HEK293T (cell line): ENCODE data around the gene TYRO3.

Experiments
- NFRKB ChIP-seq: fragments of 450-650 bp; IDR thresholded peaks from 2 replicates; pipeline ENCODE4 v1.6.1; 2016; ENCODE audit warnings: mild to moderate bottlenecking, moderate library complexity
- SP1 ChIP-seq: fragments of 450-650 bp; IDR thresholded peaks from 2 replicates; pipeline ENCODE4 v1.6.1; 2017

DNA sequence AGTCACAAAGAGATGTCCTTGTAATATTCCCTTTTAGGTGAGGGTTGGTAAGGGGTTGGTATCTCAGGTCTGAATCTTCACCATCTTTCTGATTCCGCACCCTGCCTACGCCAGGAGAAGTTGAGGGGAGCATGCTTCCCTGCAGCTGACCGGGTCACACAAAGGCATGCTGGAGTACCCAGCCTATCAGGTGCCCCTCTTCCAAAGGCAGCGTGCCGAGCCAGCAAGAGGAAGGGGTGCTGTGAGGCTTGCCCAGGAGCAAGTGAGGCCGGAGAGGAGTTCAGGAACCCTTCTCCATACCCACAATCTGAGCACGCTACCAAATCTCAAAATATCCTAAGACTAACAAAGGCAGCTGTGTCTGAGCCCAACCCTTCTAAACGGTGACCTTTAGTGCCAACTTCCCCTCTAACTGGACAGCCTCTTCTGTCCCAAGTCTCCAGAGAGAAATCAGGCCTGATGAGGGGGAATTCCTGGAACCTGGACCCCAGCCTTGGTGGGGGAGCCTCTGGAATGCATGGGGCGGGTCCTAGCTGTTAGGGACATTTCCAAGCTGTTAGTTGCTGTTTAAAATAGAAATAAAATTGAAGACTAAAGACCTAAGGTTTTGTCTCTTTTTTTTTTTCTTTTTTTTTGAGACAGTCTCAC lies 19.8 kb downstream of the TYRO3 start:
- TF ChIP-seq SP1 (no peak), NFRKB (no peak)
